ENCODE measurements around the gene MAML2.

DNA sequence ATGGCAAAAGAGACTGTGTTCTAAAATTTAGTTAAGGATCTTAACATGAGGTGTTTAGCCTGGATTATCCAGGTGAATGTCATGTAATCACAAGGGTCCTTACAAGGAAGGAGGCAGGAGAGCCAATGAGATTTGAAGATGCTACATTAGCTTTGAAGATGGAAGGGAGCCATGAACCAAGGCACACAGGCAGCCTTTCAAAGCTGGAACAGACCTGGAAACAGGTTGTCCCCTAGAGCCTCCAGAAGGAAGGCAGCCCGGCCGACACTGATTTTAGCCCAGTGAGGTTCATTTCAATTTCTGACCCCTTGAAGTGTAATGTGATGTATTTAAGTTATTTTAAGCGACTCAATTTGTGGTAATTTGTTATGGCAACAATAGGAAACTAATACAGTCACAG is 223.8 kb downstream of the MAML2 start:
- TF ChIP-seq POLR2A (IDR thresholded peaks at IDR 0.05; ENCODE audit: low read depth, low read length) (no peak), POLR2AphosphoS5 (IDR thresholded peaks at IDR 0.05; ENCODE audit: low read depth, low read length) (no peak)

All from GM12892 (cell line).